HUES64 (cell line): Measurements from ENCODE around the gene SRPK2.

Experiments
- H3K27ac ChIP-seq: 2 replicates; pipeline ENCODE4 v1.7.0; 2013; ENCODE audit warnings: low read depth, low read length, inconsistent platforms
- H3K27me3 ChIP-seq: 2 replicates; pipeline ENCODE4 v1.6.1; 2013; ENCODE audit warnings: mild to moderate bottlenecking, low read length; ENCODE audit not compliant: insufficient read depth
- H3K36me3 ChIP-seq: 2 replicates; pipeline ENCODE4 v1.6.1; 2013; ENCODE audit warnings: mild to moderate bottlenecking, low read length; ENCODE audit not compliant: insufficient read depth
- H3K4me1 ChIP-seq: 2 replicates; pipeline ENCODE4 v1.6.1; 2013; ENCODE audit warnings: mild to moderate bottlenecking, low read length, moderate library complexity; ENCODE audit not compliant: insufficient read depth
- H3K4me3 ChIP-seq: 2 replicates; pipeline ENCODE4 v1.5.1; 2013; ENCODE audit warnings: mild to moderate bottlenecking, low read length, moderate library complexity
- H3K9ac ChIP-seq: 2 replicates; pipeline ENCODE4 v1.6.1; 2013; ENCODE audit warnings: mild to moderate bottlenecking, low read depth, low read length
- H3K9me3 ChIP-seq: 2 replicates; pipeline ENCODE4 v1.6.1; 2013; ENCODE audit warnings: low read depth, low read length; ENCODE audit not compliant: insufficient read depth
- WGBS: fragments of 150-250, 120-280 bp; methylation state at CpG from one replicate; pipeline ENCODE4 v1.1.7; 2013; ENCODE audit warnings: missing lambda C conversion rate; 5-methylcytosine and 5-hydroxymethylcytosine counted together

Gene SRPK2

DNA sequence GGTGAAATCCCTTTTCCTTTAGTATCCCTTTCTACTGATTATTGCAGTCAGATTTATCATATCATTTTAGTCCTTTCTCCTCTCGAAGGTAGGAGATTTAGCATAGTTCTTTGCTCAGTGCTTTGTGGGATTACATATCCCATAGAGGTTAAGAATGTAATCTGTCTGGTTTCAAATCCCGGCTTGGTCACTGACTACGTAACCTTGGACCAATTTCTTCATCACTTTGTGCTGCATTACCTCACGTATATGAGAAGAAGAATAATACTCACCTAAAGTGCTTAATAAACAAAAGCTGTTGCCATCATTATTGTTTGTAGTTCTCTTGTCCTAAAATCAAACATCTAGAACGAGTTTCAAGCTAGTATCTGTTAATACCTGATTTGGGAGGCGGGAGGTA lies 300.7 kb downstream of the SRPK2 start:
- no peaks in the 10 kb centered on the region for H3K4me1 ChIP-seq
- H3K9ac ChIP-seq = no peak overlapping the region
- no peaks in the 10 kb centered on the region for H3K27me3 ChIP-seq
- H3K36me3 ChIP-seq = peaks cover 87% of the 10 kb centered on the region
- H3K9me3 ChIP-seq = no peaks in the 10 kb centered on the region
- WGBS = 72% methylated on average over 5 of the region's 6 CpGs
- H3K27ac ChIP-seq = no peak overlapping the region
- no peak overlapping the region for H3K4me3 ChIP-seq

DNA sequence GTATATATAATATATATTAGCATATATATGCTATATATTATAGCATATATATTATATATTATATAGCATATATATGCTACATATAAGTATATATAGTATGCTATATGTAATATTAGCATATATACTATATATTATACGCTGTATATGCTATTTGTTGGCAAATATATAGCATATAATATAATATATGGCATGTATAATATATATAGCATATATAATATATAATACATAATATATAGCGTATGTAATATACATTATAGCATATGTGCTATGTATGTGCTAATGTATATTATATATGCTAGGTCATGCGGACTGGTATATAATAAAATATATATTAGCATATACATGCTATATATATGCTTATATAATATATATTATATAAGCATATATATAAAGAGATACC lies 301.9 kb downstream of the SRPK2 start:
- Histone ChIP-seq H3K4me1 (no peaks in the 10 kb centered on the region), H3K4me3 (no peak overlapping the region), H3K36me3 (peaks cover 87% of the 10 kb centered on the region), H3K9me3 (no peaks in the 10 kb centered on the region), H3K27me3 (no peaks in the 10 kb centered on the region), H3K27ac (no peak overlapping the region), H3K9ac (no peak overlapping the region)
- WGBS = no CpG with 5 or more reads among the region's 3 CpGs

DNA sequence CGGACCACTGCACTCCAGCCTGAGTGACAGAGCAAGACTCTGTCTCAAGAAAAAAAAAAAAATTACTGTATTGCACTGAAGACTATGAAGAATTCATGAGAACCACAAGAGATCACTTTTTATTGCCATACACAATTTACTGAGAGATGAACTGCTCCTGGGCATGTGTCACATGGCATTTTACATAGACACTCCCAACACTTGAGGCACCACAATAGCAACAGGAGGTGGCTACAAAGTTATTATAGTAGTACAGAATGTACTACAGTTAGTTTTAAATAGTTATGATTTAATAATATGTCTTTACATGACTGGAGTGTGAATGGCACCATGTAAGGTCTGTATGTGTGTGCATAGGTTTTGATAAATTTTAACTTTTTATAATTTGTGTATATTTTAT lies 304.1 kb downstream of the SRPK2 start:
- Histone ChIP-seq H3K4me1 (no peaks in the 10 kb centered on the region), H3K9ac (no peak overlapping the region), H3K4me3 (no peak overlapping the region), H3K27me3 (no peaks in the 10 kb centered on the region), H3K27ac (no peak overlapping the region), H3K9me3 (no peaks in the 10 kb centered on the region), H3K36me3 (peaks cover 85% of the 10 kb centered on the region)
- 100% methylated on average over 1 of the region's 1 CpG for whole genome bisulfite sequencing

DNA sequence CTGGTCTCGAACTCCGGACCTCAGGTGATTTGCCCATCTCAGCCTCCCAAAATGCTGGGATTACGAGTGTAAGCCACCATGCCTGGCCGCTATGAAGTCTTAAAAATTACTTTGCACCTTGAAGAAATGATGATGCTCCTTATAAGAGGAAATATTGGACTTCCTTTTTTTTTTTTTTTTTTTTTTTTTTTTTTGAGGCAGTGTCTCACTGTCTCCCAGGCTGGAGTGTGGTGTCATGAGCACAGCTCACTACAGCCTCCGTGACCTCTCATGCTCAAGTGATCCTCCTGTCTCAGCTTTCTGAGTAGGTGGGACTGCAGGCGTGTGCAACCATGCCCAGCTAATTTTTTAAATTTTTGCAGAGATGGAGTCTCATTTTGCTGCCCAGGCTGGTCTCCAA lies 309.4 kb downstream of the SRPK2 start:
- Histone ChIP-seq H3K9me3 (no peaks in the 10 kb centered on the region), H3K27me3 (no peaks in the 10 kb centered on the region), H3K4me1 (no peaks in the 10 kb centered on the region), H3K36me3 (peaks cover 98% of the 10 kb centered on the region), H3K9ac (no peak overlapping the region), H3K4me3 (no peak overlapping the region), H3K27ac (no peak overlapping the region)
- WGBS = 98% methylated on average over 6 of the region's 6 CpGs

DNA sequence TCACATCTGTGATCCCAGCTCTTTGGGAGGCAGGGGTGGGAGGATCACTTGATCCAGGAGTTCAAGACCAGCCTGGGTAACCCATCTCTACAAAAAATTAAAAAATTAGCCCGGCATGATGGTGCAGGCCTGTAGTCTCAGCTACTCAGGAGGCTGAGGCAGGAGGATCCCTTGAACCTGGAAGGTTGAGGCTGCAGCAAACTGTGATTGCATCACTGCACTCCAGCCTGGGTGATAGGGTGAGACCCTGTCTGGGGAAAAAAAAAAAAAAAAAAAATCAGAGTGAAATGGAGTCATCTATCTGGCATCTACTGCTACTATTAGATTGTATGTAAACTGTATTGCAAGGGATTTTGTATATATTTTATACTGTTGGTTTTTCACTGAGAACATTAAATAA lies 315.6 kb downstream of the SRPK2 start:
- H3K36me3 ChIP-seq = peaks cover 90% of the 10 kb centered on the region
- H3K4me1 ChIP-seq = no peaks in the 10 kb centered on the region
- no peak overlapping the region for H3K27ac ChIP-seq
- no peak overlapping the region for H3K4me3 ChIP-seq
- H3K9ac ChIP-seq = no peak overlapping the region
- H3K9me3 ChIP-seq = no peaks in the 10 kb centered on the region
- H3K27me3 ChIP-seq = no peaks in the 10 kb centered on the region
- 92% methylated on average over 1 of the region's 1 CpG for WGBS

DNA sequence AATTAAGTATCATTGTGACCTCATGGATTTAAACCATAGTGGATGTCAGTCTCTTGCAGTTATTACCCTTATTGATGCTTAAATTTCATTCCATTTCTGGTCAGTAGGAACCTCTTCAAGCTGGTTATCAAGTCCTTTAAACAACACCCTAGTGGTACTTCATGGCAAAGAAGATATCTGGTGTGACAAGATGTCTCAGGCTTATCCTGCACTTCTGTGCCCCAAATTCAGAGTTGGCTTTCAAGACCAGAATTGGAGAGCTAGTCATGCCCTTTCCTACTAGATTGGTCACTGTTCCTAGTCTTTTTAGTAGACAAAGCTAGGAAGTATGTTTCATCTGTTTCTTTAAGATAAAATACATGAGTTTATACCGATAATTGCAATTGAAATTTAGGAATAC lies 319.8 kb downstream of the SRPK2 start:
- H3K27ac ChIP-seq = no peak overlapping the region
- WGBS = 100% methylated on average over 1 of the region's 1 CpG
- no peak overlapping the region for H3K4me3 ChIP-seq
- H3K27me3 ChIP-seq = no peaks in the 10 kb centered on the region
- no peaks in the 10 kb centered on the region for H3K4me1 ChIP-seq
- H3K9me3 ChIP-seq = no peaks in the 10 kb centered on the region
- H3K36me3 ChIP-seq = peaks cover 90% of the 10 kb centered on the region
- no peak overlapping the region for H3K9ac ChIP-seq

DNA sequence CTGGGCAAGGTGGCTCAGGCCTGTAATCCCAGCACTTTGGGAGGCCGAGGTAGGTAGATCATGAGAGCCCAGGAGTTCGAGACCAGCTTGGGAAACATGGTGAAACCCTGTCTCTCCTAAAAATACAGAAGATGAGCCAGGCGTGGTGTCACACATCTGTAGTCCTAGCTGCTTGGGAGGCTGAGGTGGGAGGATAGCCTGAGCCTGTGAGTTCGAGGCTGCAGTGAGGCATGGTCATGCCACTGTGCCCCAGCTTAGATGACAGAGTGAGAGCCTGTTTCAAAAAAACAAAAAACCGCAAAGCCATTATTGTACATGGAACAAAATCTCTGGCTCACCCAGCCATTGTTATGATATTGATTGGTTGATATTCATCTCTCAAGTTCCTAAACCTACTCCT lies 321.0 kb downstream of the SRPK2 start:
- WGBS = 94% methylated on average over 5 of the region's 5 CpGs
- Histone ChIP-seq H3K36me3 (peaks cover 88% of the 10 kb centered on the region), H3K9me3 (no peaks in the 10 kb centered on the region), H3K27ac (no peak overlapping the region), H3K9ac (no peak overlapping the region), H3K4me3 (no peak overlapping the region), H3K27me3 (no peaks in the 10 kb centered on the region), H3K4me1 (no peaks in the 10 kb centered on the region)
